NB4 (cell line): ENCODE data around the gene ERFL.

ENCODE experiments used
- DNase-seq: peaks from one replicate; pipeline ENCODE4 v3.0.0; 2010; ENCODE audit warnings: low read depth
- H3K4me3 ChIP-seq: one replicate; pipeline ENCODE4 v1.5.1; 2011; ENCODE audit warnings: mild to moderate bottlenecking, low read depth, low read length, moderate library complexity
- MYC ChIP-seq: IDR thresholded peaks from 2 replicates; pipeline ENCODE4 v1.6.1; 2011; ENCODE audit warnings: low read depth, low read length
- POLR2A ChIP-seq: IDR thresholded peaks from 2 replicates; pipeline ENCODE4 v1.6.1; 2011; ENCODE audit warnings: mild to moderate bottlenecking; ENCODE audit not compliant: insufficient read length; ENCODE audit errors: extremely low read depth
- TF ChIP-seq, protein P1 (sequence below): IDR thresholded peaks from 2 replicates; pipeline ENCODE4 v1.6.1; 2011; ENCODE audit warnings: low read depth, low read length
- TF ChIP-seq, protein P2 (sequence below): IDR thresholded peaks from one replicate; pipeline ENCODE4 v1.5.1; 2012; ENCODE audit warnings: low read depth, low read length

ERFL gene

DNA sequence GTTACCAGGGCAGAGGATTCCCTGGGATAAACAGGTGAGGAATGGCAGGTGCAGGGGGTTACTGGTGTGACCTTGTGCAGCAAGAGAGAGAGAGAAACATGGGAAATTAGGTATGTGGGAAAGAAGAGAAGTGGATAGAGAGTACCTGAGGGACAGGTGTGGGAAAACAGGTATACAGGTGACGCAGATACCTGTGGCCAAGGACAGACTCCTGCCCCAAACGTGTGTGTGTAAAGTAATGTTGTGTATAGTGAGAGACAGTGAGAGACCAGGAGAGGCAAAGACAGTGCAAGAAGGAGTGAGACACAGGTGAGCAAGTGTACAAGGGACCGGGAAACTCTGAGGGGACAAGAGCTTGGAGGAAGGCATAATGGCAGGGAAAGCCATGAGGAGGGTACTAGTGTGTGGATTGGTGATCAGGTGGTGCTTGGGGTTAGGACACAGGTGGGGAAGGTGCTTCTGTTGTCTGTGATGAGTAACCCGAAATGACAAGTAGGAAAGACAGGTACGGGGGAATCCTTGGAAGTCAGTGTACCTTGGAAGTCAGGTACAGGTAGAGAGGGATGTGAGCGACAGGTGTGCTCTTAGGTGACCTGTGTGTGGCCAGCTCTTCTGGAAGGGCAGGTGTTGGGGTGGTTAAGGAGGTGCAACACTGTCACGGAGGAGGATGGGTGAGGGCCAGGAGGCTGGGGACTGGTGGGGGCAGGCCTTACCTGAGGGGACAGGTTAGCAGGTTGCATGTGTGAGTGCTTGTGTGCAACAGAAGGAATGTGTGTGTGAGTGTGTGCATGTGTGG, 2.8 kb downstream of the ERFL start:
- H3K4me3 ChIP-seq = no peak overlapping the region
- DNase-seq = no peak
- TF ChIP-seq, protein P1, sequence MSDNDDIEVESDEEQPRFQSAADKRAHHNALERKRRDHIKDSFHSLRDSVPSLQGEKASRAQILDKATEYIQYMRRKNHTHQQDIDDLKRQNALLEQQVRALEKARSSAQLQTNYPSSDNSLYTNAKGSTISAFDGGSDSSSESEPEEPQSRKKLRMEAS = no peak
- TF ChIP-seq, protein P2, sequence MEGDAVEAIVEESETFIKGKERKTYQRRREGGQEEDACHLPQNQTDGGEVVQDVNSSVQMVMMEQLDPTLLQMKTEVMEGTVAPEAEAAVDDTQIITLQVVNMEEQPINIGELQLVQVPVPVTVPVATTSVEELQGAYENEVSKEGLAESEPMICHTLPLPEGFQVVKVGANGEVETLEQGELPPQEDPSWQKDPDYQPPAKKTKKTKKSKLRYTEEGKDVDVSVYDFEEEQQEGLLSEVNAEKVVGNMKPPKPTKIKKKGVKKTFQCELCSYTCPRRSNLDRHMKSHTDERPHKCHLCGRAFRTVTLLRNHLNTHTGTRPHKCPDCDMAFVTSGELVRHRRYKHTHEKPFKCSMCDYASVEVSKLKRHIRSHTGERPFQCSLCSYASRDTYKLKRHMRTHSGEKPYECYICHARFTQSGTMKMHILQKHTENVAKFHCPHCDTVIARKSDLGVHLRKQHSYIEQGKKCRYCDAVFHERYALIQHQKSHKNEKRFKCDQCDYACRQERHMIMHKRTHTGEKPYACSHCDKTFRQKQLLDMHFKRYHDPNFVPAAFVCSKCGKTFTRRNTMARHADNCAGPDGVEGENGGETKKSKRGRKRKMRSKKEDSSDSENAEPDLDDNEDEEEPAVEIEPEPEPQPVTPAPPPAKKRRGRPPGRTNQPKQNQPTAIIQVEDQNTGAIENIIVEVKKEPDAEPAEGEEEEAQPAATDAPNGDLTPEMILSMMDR = no peak
- TF ChIP-seq POLR2A (no peak), MYC (no peak)

DNA sequence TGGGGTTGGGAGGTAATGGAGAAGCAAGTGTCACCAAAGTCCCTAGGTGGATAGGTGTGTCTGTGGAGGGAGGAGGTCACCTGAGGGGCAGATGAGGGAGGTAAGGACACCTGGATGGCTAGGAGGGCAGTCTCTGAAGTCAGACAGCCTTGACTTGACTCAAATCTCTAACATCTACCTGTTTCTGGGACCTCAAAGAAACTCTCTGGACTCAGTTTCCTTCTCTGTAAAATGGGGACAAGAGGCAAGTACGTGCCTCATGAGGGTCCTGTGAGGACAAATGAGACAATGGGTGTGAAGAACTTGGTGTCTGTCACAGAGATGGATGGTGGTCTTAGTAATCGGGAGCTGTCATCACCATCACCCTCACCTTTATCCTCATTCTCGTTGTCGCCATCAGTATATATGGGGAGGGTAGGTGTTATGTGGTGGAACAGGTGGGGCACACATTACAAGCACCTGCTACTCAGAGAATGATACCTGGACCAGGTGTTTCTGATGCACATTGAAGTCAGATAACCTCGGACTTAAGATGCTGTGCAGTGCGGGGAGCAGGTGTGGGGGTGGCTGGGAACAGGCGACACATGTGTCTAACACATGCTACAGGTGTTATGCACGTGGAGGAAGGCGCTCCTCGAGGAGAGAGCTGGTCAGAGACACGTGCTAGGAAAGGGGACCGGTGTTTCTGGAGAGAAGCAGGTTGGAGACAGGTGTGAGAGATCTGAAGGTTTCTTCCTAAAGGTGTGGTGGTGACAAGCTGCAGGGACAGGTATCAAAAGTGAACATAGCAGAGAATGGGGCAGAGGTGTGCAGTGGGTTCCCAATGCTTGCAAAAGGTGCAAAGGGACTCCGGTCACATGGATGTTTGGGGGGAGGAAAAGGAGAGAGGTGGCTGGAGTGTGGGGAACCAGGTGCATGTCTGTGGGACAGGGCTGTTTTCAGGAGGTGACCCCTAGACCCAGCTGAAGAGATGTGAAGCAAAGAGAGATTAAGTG, 3.8 kb downstream of the ERFL start:
- DNase-seq = no peak

DNA sequence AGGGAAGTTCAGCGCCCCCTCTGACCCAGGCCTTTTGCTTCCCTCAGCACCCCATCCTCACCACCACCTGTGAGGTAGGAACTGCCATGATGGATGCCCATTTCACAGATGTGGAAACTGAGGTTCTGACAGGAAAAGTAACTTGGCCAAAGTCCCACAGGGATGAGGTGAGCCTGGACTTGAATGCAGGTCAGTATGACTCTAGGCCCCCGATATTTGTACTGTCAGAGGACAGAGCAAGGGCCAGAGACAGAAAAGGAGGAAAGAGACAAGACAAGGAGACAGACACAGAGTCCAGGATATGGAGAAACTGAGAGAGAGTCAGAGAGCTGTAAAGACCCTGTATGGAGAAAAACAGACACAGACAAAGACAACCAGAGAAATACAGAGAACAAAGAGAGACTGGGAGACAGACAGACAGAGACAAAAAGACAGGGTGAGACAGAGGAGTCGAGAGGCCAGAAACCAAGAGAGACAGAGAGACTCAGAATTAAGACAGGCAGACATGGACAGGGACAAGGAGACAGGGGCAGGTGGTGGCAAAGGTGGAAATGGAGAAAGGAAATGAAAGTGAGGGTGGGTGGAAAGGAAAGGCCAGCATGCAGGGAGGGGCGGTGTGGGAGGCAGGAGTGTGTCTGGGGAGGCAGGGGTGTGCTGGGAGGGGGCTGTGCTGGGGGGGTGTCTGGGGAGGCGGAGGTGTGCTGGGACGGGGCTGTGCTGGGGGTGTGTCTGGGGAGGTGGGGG, 5.0 kb downstream of the ERFL start:
- H3K4me3 ChIP-seq = no peak overlapping the region
- TF ChIP-seq, protein P1 = no peak
- TF ChIP-seq MYC (no peak), POLR2A (no peak)
- TF ChIP-seq, protein P2 = no peak
- DNase-seq = no peak

More for the DNA sequence above, 3.8 kb downstream of the ERFL start:
- no peak overlapping the region for H3K4me3 ChIP-seq
- TF ChIP-seq, protein P1 = no peak
- TF ChIP-seq MYC = no peak

DNA sequence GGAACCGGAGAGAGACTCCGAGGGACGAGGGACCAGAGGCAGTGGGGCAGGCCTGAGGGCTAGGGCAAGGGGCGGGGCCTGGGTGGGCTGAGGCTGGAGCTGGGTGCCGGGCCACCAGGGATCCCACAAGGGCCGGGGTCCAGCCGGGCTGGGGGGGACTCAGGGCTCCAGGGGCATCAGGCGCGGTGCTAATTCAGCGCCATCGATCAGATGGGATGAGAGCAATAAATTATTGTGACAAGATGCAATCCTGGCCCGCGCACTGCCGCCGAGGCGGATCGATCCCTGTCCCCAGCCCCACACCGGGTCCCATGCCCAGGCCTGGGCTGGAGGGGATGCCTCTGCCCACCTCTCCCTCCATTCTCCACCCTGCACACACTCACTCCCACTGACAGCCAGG, 5.7 kb downstream of the ERFL start:
- no peak for DNase-seq
- TF ChIP-seq, protein P1 = no peak
- no peak for TF ChIP-seq POLR2A
- TF ChIP-seq, protein P2 = no peak
- no peak overlapping the region for H3K4me3 ChIP-seq

DNA sequence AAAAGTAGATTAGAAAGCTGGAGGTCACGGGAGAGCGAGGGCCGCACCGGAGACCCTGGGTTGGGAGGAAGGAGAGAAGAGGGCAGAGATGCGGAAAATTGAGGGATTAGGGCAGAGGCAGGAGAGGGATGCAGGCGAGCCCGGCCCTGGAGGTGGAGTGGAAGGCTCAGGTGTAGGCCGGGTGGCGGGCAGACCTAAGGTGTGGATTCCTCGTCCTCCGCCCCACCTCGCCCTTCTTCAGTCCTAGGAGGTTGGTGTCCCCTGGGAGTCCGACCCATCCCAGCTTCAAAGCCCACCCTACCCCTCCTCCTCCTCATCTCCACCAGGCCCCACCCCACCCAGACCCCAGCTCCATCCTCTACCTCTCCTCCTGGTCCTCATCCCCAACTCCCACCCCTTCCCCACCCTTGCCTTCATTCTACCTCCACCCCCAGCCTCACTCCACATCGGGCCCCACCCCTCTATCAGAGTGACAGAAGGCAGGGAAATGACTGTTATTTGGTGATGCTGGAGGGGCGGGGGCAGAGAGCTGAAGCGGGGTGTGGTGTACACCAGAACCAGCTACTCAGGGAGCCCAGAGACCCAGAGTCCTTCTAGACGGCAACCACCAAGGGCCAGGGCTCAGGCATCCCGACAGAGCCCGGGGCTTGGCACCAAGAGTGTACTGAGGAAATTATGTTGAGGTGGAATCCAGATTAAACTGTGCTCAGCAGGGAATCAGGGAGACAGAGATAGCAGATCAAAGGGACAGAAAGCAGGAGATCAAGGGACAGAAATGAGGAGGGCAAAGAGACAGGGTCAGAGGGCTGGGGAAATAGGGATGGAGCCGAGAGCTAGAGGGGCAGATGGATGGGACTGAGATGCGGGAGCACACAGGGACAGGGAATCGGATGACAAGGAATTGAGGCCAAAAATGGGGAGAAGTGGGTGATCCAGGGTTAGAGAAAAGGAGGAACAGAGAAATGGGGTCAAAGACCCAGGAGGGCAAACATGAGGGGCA, 6.4 kb downstream of the ERFL start:
- DNase-seq = no peak
- TF ChIP-seq POLR2A = no peak
- H3K4me3 ChIP-seq = no peak overlapping the region
